A549 (cell line): Measurements from ENCODE around the gene FCRL6. TPM values are rescaled to one million over a fixed set of nuclear protein-coding genes. Genes with fewer than 3 reads are reported as not detected.

ENCODE experiments used
- ATAC-seq, 2 experiments: fragments of 200-7000 bp in 1 of 2; fragments of >200 bp in 1 of 2; cut with Nextera tagmentation in 1 of 2; cut with Tn5 transposase in 1 of 2; 3 replicates each; pipeline versions ENCODE4 v1.8.0 to v1.9.1; 2018 to 2020; ENCODE audit warnings: mild to moderate bottlenecking in 1 of 2, moderate library complexity in 1 of 2
- CTCF ChIA-PET: fragments of 300-600 bp; sonication (Branson Sonifier 250); formaldehyde crosslinking; extraction: SDS; loops from one replicate; lab custom pipeline; 2021; ENCODE audit warnings: antibody characterized with exemption, inconsistent platforms; lab: Yijun Ruan, JAX
- POLR2A ChIA-PET: fragments of 350-600 bp; formaldehyde crosslinking; extraction: SDS; loops from one replicate; lab custom pipeline; 2021; ENCODE audit warnings: antibody characterized with exemption, inconsistent platforms; lab: Yijun Ruan, JAX
- DNase-seq, 2 experiments: peaks; one replicate each; pipeline versions ENCODE4 v3.0.0 to v3.0.0-alpha.2; 2011 to 2016; ENCODE audit warnings: low read depth in 1 of 2, low spot score in 1 of 2
- FAIRE-seq: peaks from 2 replicates; lab custom pipeline; 2011; peaks lifted over from hg19 to GRCh38; lab: Jason Lieb, UNC
- H3K27ac ChIP-seq, 2 experiments: fragments of >200 bp; sonication (Bioruptor Twin); formaldehyde crosslinking; 3 replicates each; pipeline ENCODE4 v1.5.1; 2016 to 2017
- H3K4me1 ChIP-seq: fragments of >200 bp; sonication (Bioruptor Twin); formaldehyde crosslinking; 3 replicates; pipeline ENCODE4 v1.6.1; 2016
- H3K4me2 ChIP-seq: fragments of >200 bp; sonication (Bioruptor Twin); formaldehyde crosslinking; 3 replicates; pipeline ENCODE4 v1.6.1; 2016
- H3K4me3 ChIP-seq: fragments of >200 bp; sonication (Bioruptor Twin); formaldehyde crosslinking; 3 replicates; pipeline ENCODE4 v1.5.1; 2016
- H3K9me3 ChIP-seq: fragments of >200 bp; sonication (Bioruptor Twin); formaldehyde crosslinking; 3 replicates; pipeline ENCODE4 v1.6.1; 2016
- CBX8 ChIP-seq: fragments of 200-600 bp; sonication (generic); IDR thresholded peaks from 2 replicates; pipeline ENCODE4 v1.6.1; 2016
- CEBPB ChIP-seq, 2 experiments: fragments of >200 bp in 1 of 2; sonication (Bioruptor Twin) in 1 of 2; formaldehyde crosslinking in 1 of 2; IDR thresholded peaks; 2 replicates each; pipeline ENCODE4 v1.6.1; 2012 to 2016
- CHD2 ChIP-seq: fragments of 150-350 bp; IDR thresholded peaks from 2 replicates; pipeline ENCODE4 v1.6.1; 2014; ENCODE audit warnings: low read length; ENCODE audit not compliant: partially characterized antibody
- CHD4 ChIP-seq: fragments of 200-600 bp; sonication (generic); IDR thresholded peaks from 2 replicates; pipeline ENCODE4 v1.6.1; 2016; ENCODE audit warnings: antibody characterized with exemption, mild to moderate bottlenecking, borderline replicate concordance
- ELK1 ChIP-seq: fragments of 150-350 bp; IDR thresholded peaks from 2 replicates; pipeline ENCODE4 v1.6.1; 2014; ENCODE audit warnings: low read depth, mild to moderate bottlenecking, low read length
- HES2 ChIP-seq: fragments of >200 bp; sonication (Bioruptor Twin); formaldehyde crosslinking; IDR thresholded peaks from 2 replicates; pipeline ENCODE4 v1.6.1; 2016
- HMGXB4 ChIP-seq: fragments of 250-450 bp; sonication (Bioruptor Pico); IDR thresholded peaks from 2 replicates; pipeline ENCODE4 v1.5.0; 2021; ENCODE audit warnings: mild to moderate bottlenecking, moderate library complexity, borderline replicate concordance
- HOXB13 ChIP-seq: fragments of 250-450 bp; sonication (Bioruptor Pico); IDR thresholded peaks from 2 replicates; pipeline ENCODE4 v1.5.0; 2020; ENCODE audit warnings: low read depth, mild to moderate bottlenecking, moderate library complexity
- KDM5A ChIP-seq: fragments of 200-600 bp; sonication (generic); IDR thresholded peaks from 2 replicates; pipeline ENCODE4 v1.6.1; 2016; ENCODE audit warnings: antibody characterized with exemption, mild to moderate bottlenecking
- MAFK ChIP-seq: fragments of 450-650 bp; IDR thresholded peaks from 2 replicates; pipeline ENCODE4 v1.6.1; 2014; ENCODE audit not compliant: partially characterized antibody
- MYC ChIP-seq: IDR thresholded peaks from 2 replicates; pipeline ENCODE4 v1.6.1; 2012; ENCODE audit warnings: mild to moderate bottlenecking, inconsistent platforms, low read length, improper control_type of control experiment, borderline replicate concordance
- POLR2AphosphoS2 ChIP-seq: conservative IDR thresholded peaks from 2 replicates; pipeline ENCODE4 v1.6.1; 2012; ENCODE audit warnings: low read length, improper control_type of control experiment, inconsistent platforms
- RARB ChIP-seq: fragments of 250-450 bp; sonication (Bioruptor Pico); IDR thresholded peaks from 2 replicates; pipeline ENCODE4 v1.8.0; 2021; ENCODE audit warnings: mild to moderate bottlenecking, moderate library complexity
- TP53 ChIP-seq: fragments of 250-450 bp; sonication (Bioruptor Pico); IDR thresholded peaks from 2 replicates; pipeline ENCODE4 v1.5.0; 2021; ENCODE audit warnings: mild to moderate bottlenecking, moderate library complexity
- ZSCAN20 ChIP-seq: fragments of 250-450 bp; sonication (Bioruptor Pico); IDR thresholded peaks from 2 replicates; pipeline ENCODE4 v1.8.0; 2022; ENCODE audit warnings: mild to moderate bottlenecking, moderate library complexity
- WGBS: methylation state at CpG from one replicate; pipeline ENCODE4 v1.1.6; 2017; ENCODE audit errors: missing lambda C conversion rate; 5-methylcytosine and 5-hydroxymethylcytosine counted together
- polyA plus RNA-seq, 4 experiments: library from polyadenylated mRNA; depleted of rRNA in 3 of 4; stranded (reverse); fragments of >200 nt; fragmentation: RNase III in 1 of 4; extraction: RNeasy Plus Mini Kit Qiagen cat#74134 plus additional on column Dnase treatment in 1 of 4; gene quantifications; 2 replicates in 3 of 4; 3 replicates in 1 of 4; pipeline ENCODE4 v1.2.3, GENCODE V29; 2011 to 2017

The FCRL6 gene
- polyA plus RNA-seq, 2 of the 4 experiments (the other 2 are of a cell fraction): not detected

GRCh38 chr1:159803956-159804689, 2.0 kb downstream of the FCRL6 start:
- no peak overlapping the region for H3K4me3 ChIP-seq
- no peak overlapping the region for H3K4me2 ChIP-seq
- no peak for DNase-seq
- no peaks in the 10 kb centered on the region; the same call in 2 of the 3 replicates for H3K9me3 ChIP-seq
- no peaks in the 10 kb centered on the region for H3K4me1 ChIP-seq
- WGBS: 58% methylated on average over 7 of the region's 7 CpGs
- POLR2A ChIA-PET: no interaction called here
- CTCF ChIA-PET: interaction anchor here (0.5 to 16.7 kb wide), 9 partner anchors 9 to 203 kb away, joined by 3 to 565 read pairs (median 4); partner anchors contain the start of gene DUSP23
- FAIRE-seq: no peak
- H3K27ac ChIP-seq: no peak overlapping the region
- peak in 1 of 2 experiments; percentile 47; a peak in 1 of 6 replicates for ATAC-seq
- TF ChIP-seq CEBPB (IDR thresholded peaks at IDR 0.05): peak in 1 of 2 experiments; percentile 26; a peak in 2 of 4 replicates
- no peak for TF ChIP-seq RARB (CRISPR knock-in tag)

- FAIRE-seq (no peak), ATAC-seq (no peak), DNase-seq (no peak)
- Histone ChIP-seq H3K9me3 (no peaks in the 10 kb centered on the region; the same call in 2 of the 3 replicates), H3K4me3 (no peak overlapping the region), H3K4me1 (no peaks in the 10 kb centered on the region), H3K27ac (no peak overlapping the region), H3K4me2 (no peak overlapping the region)
- CTCF ChIA-PET: interaction anchor here (0.6 to 16.7 kb wide), 7 partner anchors 8 to 203 kb away, joined by 3 to 565 read pairs (median 4); no protein-coding TSS in a partner anchor
- WGBS: 3% methylated on average over 2 of the region's 2 CpGs
- POLR2A ChIA-PET: no interaction called here
- no peak for TF ChIP-seq MYC
- no peak for TF ChIP-seq MAFK
- no peak for TF ChIP-seq CHD2
- TF ChIP-seq ZSCAN20: no peak
- no peak for TF ChIP-seq KDM5A
- no peak for TF ChIP-seq HOXB13 (CRISPR knock-in tag)
These were observed 2.8 kb downstream of the FCRL6 start for GRCh38 chr1:159804924-159805323.

GRCh38 chr1:159815926-159816325, 13.8 kb downstream of the FCRL6 start:
- Histone ChIP-seq H3K4me1 (peaks cover 4% of the 10 kb centered on the region; the same call in 1 of the 3 replicates), H3K4me3 (no peak overlapping the region), H3K27ac (no peak overlapping the region), H3K4me2 (no peak overlapping the region), H3K9me3 (no peaks in the 10 kb centered on the region)
- no peak for FAIRE-seq
- ChIA-PET POLR2A (no interaction called here), CTCF (interaction anchor here (1.1 to 1.2 kb wide), 2 partner anchors 17 to 26 kb away, joined by 3 to 5 read pairs; no protein-coding TSS in a partner anchor)
- WGBS: 85% methylated on average over 8 of the region's 8 CpGs
- ATAC-seq: no peak
- no peak for DNase-seq
- TF ChIP-seq ELK1 (no peak), CHD4 (no peak), CBX8 (no peak), POLR2AphosphoS2 (no peak), HMGXB4 (CRISPR knock-in tag) (no peak), HES2 (no peak), ZSCAN20 (no peak), TP53 (CRISPR knock-in tag) (no peak), MYC (no peak)
